Naive B cell (primary cell): ENCODE data around the gene PLCG2. TPM values are rescaled to one million over a fixed set of nuclear protein-coding genes. Genes with fewer than 3 reads are reported as not detected.
A peak's percentile ranks its signal among the peaks of the same experiment; 100 is the strongest.
"Not testable (repeated sequence)": the region's sequence is repeated elsewhere in the genome, so short reads cannot be mapped to it uniquely, and the experiment has no call there.

Experiments used
- ATAC-seq, 2 donors: fragments of 150-1000 bp; cut with Tn5 transposase; 2 replicates each; pipeline ENCODE4 v1.10.0; 2021; ENCODE audit warnings: low read depth in 2 of 2, mild to moderate bottlenecking in 2 of 2, moderate library complexity in 2 of 2
- DNase-seq: peaks from one replicate; pipeline ENCODE4 v3.0.0; 2022
- H3K27ac Mint-ChIP-seq, 6 donors: one replicate each; pipeline ENCODE4 v1.8.0; 2020 to 2022; ENCODE audit warnings: mild to moderate bottlenecking in 6 of 6, mixed read lengths in 6 of 6, moderate library complexity in 5 of 6, inconsistent platforms in 2 of 6
- H3K27me3 Mint-ChIP-seq, 3 donors: one replicate each; pipeline ENCODE4 v1.8.0; 2021 to 2022; ENCODE audit warnings: mixed read lengths in 3 of 3, mild to moderate bottlenecking in 1 of 3
- H3K36me3 Mint-ChIP-seq, 2 donors: one replicate each; pipeline ENCODE4 v1.8.0; 2020 to 2022; ENCODE audit warnings: mixed read lengths in 2 of 2, inconsistent platforms in 1 of 2, mild to moderate bottlenecking in 1 of 2
- H3K4me1 Mint-ChIP-seq, 3 donors: one replicate each; pipeline ENCODE4 v1.8.0; 2020 to 2022; ENCODE audit warnings: mixed read lengths in 3 of 3, inconsistent platforms in 1 of 3, mild to moderate bottlenecking in 1 of 3, moderate library complexity in 1 of 3
- H3K4me3 Mint-ChIP-seq, 8 donors: one replicate each; pipeline ENCODE4 v1.8.0; 2020 to 2022; ENCODE audit warnings: mild to moderate bottlenecking in 8 of 8, mixed read lengths in 8 of 8, moderate library complexity in 8 of 8, inconsistent platforms in 2 of 8
- H3K9me3 Mint-ChIP-seq, 7 donors: one replicate each; pipeline ENCODE4 v1.8.0; 2020 to 2022; ENCODE audit warnings: mixed read lengths in 7 of 7, mild to moderate bottlenecking in 5 of 7, inconsistent platforms in 2 of 7, moderate library complexity in 1 of 7
- polyA plus RNA-seq, 6 donors: library from polyadenylated mRNA; unstranded; fragments of 300-500 nt; fragmentation: Illumina TruSeq; gene quantifications; one replicate each; pipeline ENCODE4 v1.2.3, GENCODE V29; 2021; ENCODE audit warnings: low read depth in 6 of 6

PLCG2 gene
- 100 to 1,000 TPM in 2 of 6 donors, 10 to 100 TPM in 4; 65.1 to 119 (median 92.5) TPM for polyA plus RNA-seq

DNA sequence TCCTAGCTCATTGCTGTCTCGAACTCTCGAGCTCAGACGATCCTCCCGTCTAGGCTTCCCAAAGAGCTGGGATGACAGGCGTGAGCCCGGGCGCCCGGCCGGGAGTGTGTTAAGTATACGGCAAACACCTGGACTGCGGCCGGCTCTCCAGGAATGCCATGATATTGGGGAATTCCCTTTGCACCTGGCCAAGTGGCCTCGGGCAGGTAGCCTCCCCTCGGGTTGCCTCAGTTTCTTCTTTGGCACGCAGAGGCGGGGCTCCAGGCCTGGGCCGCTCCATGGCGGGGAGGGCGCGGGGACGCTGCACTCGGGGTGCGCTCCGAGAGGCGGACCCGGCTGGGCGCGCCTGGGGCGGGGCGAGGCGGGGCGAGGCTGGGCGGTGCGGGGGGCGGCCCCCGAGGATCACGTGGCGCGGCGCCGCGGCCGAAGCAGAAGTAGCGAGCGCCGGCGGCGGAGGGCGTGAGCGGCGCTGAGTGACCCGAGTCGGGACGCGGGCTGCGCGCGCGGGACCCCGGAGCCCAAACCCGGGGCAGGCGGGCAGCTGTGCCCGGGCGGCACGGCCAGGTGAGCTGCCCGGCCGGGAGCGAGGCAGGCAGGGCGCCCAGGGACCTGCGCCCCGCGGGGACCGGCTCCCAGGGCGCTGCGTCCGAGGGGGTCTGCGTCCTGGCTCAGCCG is at the start of gene PLCG2:
Gene PLCG2 (plus strand): TSS at position 431 of the 675 bp plus-strand sequence. CDS start 6,699 bp downstream, outside the sequence.
- peak within 1 kb of the TSS; percentile 95 to 99 (median 97) for H3K27ac Mint-ChIP-seq
- peaks cover 73 to 83% (median 81%) of the 10 kb centered on the region in 3 donors for H3K4me1 Mint-ChIP-seq
- peak within 1 kb of the TSS; percentile 97 to 99 (median 98) for H3K4me3 Mint-ChIP-seq
- no peaks in the 10 kb centered on the region for H3K9me3 Mint-ChIP-seq
- peaks cover 5 to 6% of the 10 kb centered on the region in 2 donors for H3K36me3 Mint-ChIP-seq
- ATAC-seq (peak; percentile 86), DNase-seq (peak; percentile 87)
- no peaks in the 10 kb centered on the region for H3K27me3 Mint-ChIP-seq

DNA sequence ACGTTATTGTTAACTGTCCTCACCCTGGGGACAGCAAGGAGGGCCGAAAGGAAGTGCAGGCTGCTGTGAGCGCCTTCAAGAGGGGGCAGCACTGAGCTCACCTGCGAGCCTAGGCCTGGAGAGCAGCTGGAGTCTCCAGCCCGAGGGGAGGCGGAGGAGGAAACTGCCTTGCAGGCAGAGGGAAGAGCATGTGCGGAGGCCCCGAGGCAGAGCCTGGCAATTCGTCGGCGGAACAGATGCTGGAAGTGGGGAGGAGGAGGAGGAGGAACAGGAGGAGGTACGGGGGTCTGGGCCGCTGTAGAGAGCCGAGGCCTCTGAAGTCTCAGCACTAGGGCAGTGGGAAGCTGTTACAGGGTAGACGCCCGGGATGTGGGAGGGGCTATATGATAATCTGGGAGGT is 49.6 kb upstream of the PLCG2 start:
- peak overlapping the region; percentile 57 to 95 (median 76) for H3K4me3 Mint-ChIP-seq
- ATAC-seq (no peak), DNase-seq (no peak)
- peak overlapping the region in 4 of 6 donors; percentile 65 to 93 (median 90) for H3K27ac Mint-ChIP-seq
- no peaks in the 10 kb centered on the region for H3K36me3 Mint-ChIP-seq
- peaks cover 0 to 2% (median 0%) of the 10 kb centered on the region in 7 donors for H3K9me3 Mint-ChIP-seq
- H3K4me1 Mint-ChIP-seq: peaks cover 26 to 42% (median 28%) of the 10 kb centered on the region in 3 donors
- no peaks in the 10 kb centered on the region for H3K27me3 Mint-ChIP-seq

DNA sequence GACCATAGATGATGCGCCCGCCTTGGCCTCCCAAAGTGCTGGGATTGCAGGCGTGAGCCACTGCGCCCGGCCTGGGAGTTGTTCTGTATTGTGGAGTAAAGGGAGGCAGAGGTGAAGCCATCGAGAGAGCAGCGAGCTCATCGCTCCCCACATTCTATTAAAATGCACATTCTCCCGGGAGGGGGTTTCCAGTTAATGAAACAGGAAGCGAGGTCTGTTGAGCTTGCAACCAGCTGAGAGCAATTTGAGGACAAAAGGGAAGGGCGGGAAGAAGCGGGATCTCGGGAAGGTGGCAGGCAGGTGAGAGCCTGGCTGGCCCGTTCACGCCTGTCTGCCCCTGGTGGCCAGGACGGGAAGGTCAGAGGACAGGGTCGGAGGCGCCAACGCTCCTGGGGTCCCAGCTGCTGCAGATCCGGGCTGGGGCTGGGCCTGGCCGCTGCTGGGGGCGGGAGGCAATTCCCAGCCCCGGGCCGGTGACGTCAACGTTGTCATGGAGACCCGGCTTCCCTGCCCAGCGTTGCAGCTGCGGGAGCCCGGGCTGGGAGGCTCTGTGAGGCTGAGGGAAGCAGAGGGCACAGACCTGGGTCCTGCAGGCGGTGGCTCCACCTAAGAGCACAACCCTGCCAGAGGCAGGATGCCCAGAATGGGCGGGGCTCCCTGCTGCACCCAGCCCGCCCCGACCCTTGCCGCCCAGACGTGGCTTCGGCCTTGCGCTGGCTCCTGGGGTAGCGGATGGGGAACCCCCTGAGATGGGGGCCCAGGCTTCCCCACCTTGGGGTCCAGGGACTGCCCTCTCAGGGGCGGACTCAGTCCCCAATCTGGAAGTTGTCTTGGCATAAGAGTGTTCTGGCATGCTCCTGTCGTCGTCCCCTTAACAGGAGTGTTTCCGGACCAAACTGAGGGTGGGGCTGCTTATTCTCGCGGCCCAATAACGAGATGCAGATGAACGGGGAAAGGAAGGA is 48.7 kb upstream of the PLCG2 start:
- H3K27ac Mint-ChIP-seq: peak overlapping the region; percentile 49 to 93 (median 86)

DNA sequence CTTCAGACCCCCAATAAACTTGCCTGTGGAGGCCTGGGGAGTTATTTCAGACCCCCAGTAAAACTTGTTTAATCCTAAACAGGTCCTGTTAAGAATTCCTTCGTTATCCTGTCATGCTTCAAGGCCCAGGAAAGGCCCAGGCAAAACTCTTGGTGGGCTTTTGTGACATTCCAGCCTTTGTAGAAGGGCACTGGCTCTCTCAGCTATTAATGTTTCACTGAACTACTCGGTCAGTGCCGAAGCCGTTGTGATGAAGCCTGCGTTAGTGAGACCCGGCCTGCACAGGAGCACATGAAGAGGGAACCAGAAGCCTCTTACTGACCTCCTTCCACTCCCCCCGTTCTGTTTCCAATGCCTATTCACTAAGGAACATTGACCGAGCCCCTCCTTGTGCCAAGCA is 47.4 kb upstream of the PLCG2 start:
- no peak for DNase-seq
- Mint-ChIP-seq H3K36me3 (no peaks in the 10 kb centered on the region), H3K9me3 (peaks cover 0 to 2% (median 0%) of the 10 kb centered on the region in 7 donors), H3K27ac (peak overlapping the region in 3 of 6 donors; percentile 27 to 51 (median 29)), H3K27me3 (no peaks in the 10 kb centered on the region), H3K4me1 (peaks cover 26 to 42% (median 28%) of the 10 kb centered on the region in 3 donors), H3K4me3 (peak overlapping the region in 4 of 8 donors; percentile 20 to 92 (median 32))
- ATAC-seq: no peak

More for the DNA sequence above, 48.7 kb upstream of the PLCG2 start:
- Mint-ChIP-seq H3K9me3 (peaks cover 0 to 2% (median 0%) of the 10 kb centered on the region in 7 donors), H3K27me3 (no peaks in the 10 kb centered on the region), H3K4me3 (peak overlapping the region; percentile 73 to 96 (median 92)), H3K36me3 (no peaks in the 10 kb centered on the region), H3K4me1 (peaks cover 26 to 42% (median 28%) of the 10 kb centered on the region in 3 donors)
- peak; percentile 54 for DNase-seq
- peak; percentile 84 to 85 for ATAC-seq

DNA sequence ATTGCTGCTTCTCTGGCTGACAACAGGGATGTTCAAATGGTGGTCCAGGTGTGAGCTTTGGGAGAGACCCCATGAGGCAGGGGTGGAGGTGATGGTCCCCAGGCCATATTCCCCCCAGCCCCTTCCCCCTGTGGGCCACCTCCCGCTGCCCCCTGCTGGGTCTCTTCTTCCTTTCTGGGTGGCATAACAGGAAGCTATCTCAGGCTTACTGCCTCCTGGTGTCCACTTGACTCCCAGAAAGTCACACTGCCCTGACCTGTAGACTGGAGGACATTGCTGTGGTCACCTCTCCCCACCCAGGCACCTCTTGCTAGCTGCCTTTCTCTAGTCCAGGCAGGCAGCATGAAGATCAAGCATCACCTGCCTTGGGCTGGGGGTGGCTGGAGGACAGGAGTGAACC is 46.4 kb upstream of the PLCG2 start:
- H3K9me3 Mint-ChIP-seq: peaks cover 0 to 2% (median 0%) of the 10 kb centered on the region in 7 donors
- H3K4me3 Mint-ChIP-seq: peak overlapping the region in 1 of 8 donors; percentile 9
- peak overlapping the region in 2 of 6 donors; percentile 47 to 51 for H3K27ac Mint-ChIP-seq
- no peaks in the 10 kb centered on the region for H3K36me3 Mint-ChIP-seq
- peaks cover 26 to 39% (median 31%) of the 10 kb centered on the region in 3 donors for H3K4me1 Mint-ChIP-seq
- H3K27me3 Mint-ChIP-seq: no peaks in the 10 kb centered on the region
- DNase-seq: no peak
- no peak for ATAC-seq

DNA sequence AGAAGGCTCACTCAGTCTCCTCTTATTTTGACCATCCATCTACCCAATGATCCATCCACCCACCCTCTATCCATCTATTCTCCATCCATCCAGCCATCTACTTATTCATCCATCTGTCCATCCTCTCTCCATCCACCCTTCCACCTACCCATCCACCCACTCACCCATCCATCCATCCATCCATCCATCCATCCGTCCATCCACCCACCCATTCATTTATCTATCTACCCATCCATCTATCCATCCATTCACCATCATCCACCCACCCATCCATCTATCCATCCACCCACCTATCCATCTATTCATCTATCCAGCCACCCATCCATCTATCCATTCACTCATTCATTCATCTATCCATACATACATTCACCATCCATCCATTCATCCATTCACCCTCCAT is 45.8 kb upstream of the PLCG2 start:
- ATAC-seq: no peak
- H3K4me1 Mint-ChIP-seq: peaks cover 32 to 39% (median 34%) of the 10 kb centered on the region in 3 donors
- peak overlapping the region in 2 of 6 donors; percentile 7 to 62 for H3K27ac Mint-ChIP-seq
- H3K36me3 Mint-ChIP-seq: no peaks in the 10 kb centered on the region
- peaks cover 0 to 2% (median 0%) of the 10 kb centered on the region in 7 donors for H3K9me3 Mint-ChIP-seq
- no peaks in the 10 kb centered on the region for H3K27me3 Mint-ChIP-seq
- no peak overlapping the region for H3K4me3 Mint-ChIP-seq
- no peak for DNase-seq

DNA sequence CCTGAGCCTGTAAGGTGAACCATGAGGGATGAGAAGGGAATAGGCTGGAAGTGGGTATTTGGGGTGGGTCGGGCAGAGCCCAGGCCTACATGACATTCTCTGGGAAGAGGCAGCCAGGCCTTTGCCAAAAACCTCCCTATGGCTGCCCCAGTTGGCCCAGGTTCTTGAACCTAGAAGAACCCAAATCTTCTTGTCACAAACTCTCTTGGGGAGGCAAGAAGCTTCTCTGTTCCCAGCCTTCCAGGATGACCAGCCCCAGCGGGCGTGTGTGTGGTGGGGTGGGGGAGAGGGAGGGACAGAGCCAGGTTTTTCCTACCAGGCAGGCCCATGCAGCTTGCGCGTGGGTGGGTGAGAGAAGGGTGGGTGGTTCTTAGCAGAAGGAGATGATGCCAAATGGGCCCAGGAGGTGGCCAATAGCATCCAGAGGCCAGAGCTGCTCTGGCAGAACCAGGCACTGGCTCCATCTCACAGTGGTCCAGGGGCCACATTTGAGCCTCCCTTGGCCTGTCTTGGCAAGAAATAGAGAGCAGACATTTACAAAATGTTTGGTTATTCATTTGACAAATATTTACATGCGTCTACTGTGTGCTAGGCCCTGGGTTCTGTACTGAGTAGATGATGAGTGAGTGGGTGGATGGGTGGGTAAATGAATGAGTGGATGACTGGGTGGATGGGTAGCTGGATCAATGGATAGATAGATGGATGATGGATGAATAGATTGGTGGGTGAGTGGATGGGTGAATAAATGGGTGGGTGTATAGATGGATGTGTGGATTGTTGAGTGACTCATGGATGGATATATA is 44.3 kb upstream of the PLCG2 start:
- H3K4me3 Mint-ChIP-seq: peak overlapping the region in 1 of 8 donors; percentile 0
- DNase-seq (no peak), ATAC-seq (no peak)
- no peaks in the 10 kb centered on the region for H3K9me3 Mint-ChIP-seq
- peaks cover 30 to 39% (median 37%) of the 10 kb centered on the region in 3 donors for H3K4me1 Mint-ChIP-seq
- no peaks in the 10 kb centered on the region for H3K27me3 Mint-ChIP-seq
- no peak overlapping the region for H3K27ac Mint-ChIP-seq
- no peaks in the 10 kb centered on the region for H3K36me3 Mint-ChIP-seq

DNA sequence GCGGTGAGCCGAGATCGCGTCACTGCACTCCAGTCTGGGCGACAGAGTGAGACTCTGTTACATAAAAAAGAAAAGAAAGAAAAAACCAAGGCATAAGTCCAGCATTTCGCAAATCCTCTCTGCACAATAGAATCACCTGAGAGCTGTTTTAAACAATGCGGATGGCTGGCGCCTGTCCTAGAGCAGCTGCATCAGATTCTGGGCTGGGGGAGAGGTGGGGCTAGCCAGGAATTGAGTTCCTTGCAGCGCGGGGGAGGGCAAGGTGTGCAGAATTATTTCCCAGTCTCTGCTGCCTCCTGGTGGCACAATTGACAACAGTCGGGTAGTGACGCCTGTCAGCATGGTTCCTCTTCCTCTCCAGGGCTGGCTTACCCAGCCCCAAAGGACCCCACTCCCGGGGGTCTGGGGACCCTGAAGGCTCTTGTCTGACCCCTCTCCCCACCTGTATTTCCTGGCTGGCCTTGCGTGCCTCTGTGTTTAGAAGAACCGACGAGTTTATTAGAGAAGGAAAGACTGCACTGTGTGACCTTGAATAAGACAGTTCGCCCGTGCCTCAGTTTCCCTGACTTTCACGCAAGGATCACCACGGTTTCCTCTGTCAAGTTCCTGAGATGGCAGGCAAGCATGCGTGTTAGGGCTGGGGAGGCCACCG is 41.1 kb upstream of the PLCG2 start:
- ATAC-seq (peak; percentile 60 to 63), DNase-seq (peak; percentile 85)
- Mint-ChIP-seq H3K27me3 (no peaks in the 10 kb centered on the region), H3K27ac (peak overlapping the region; percentile 89 to 99 (median 94)), H3K4me1 (peaks cover 32 to 56% (median 44%) of the 10 kb centered on the region in 3 donors), H3K36me3 (no peaks in the 10 kb centered on the region), H3K4me3 (peak overlapping the region; percentile 75 to 93 (median 88)), H3K9me3 (no peaks in the 10 kb centered on the region)

DNA sequence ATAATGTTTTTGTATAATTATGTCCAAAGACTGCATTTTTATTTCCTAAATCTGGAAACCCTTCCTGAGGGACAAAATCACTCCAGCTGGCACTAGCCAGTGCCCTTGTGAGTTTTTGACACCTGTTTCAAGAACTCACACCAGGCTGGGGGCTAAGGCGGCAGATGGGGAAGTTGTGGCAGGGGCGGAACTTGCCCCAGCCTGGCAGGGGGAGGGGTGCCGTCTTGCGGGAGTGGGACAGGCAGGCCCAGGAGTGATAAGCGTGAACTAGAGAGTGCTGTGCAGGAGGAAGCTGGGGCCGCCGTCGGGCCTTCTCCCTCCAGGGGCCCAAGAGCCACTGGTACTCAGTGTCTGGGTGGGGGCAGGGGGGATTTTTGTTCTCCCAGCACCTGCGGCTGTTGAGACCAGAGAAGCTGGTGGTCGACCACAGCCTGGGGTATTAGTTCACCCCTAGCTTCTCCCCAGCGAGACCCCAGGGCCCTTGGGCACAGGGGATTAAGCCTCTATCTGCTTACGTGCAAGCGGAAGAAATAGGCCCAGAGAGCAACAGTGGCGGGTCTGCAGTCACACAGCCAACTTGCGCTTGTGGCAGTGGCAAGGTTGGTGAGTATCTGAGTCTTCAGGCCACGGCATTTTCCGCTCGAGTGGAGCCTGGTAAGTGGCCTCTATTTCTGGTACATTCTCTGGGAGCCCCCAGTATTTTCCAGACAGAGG is 40.2 kb upstream of the PLCG2 start:
- Mint-ChIP-seq H3K36me3 (no peaks in the 10 kb centered on the region), H3K27me3 (no peaks in the 10 kb centered on the region), H3K4me1 (peaks cover 32 to 62% (median 50%) of the 10 kb centered on the region in 3 donors), H3K27ac (peak overlapping the region; percentile 82 to 99 (median 94)), H3K9me3 (no peaks in the 10 kb centered on the region), H3K4me3 (peak overlapping the region; percentile 75 to 93 (median 88))
- peak; percentile 77 to 79 for ATAC-seq
- DNase-seq: peak; percentile 92

DNA sequence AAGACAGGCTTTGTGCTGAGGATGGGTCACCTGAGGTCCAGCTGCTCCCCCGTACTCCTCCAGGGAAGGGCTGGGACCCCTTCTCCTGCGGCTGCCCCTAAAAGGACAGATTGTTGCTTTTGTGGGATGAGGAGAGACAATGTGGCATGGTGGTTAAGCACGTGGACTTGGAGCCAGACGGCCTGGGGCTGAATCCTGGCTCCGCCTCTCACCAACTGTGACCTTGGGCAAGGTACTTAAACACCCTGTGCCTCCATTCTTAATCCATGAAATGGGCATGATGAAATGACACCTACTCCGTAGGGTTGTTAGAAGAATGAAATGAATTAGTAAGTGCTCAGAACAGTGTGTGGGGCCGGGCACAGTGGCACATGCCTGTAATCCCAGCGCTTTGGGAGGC is 39.6 kb upstream of the PLCG2 start:
- ATAC-seq (no peak), DNase-seq (no peak)
- no peaks in the 10 kb centered on the region for H3K27me3 Mint-ChIP-seq
- H3K4me1 Mint-ChIP-seq: peaks cover 33 to 66% (median 56%) of the 10 kb centered on the region in 3 donors
- no peaks in the 10 kb centered on the region for H3K36me3 Mint-ChIP-seq
- no peaks in the 10 kb centered on the region for H3K9me3 Mint-ChIP-seq
- peak overlapping the region; percentile 75 to 93 (median 88) for H3K4me3 Mint-ChIP-seq
- peak overlapping the region; percentile 66 to 97 (median 93) for H3K27ac Mint-ChIP-seq

DNA sequence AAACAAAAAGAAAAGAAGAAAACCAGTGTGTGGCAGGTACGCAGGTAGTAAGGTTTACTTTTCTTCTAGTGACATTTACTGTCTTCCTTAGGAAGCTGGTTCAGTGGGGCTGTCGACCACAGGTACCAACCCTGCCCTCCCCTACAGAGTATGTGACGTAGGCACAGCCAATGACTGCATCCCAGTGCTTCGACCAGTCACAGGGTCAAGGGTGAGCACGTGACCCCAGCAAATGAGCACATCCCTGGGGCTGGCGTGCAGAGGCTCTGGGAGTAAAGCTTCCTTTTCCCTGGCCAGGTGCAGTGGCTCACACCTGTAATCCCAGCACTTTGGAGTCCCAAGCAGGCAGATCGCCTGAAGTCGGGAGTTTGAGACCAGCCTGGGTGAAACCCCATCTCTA is 38.9 kb upstream of the PLCG2 start:
- Mint-ChIP-seq H3K36me3 (no peaks in the 10 kb centered on the region), H3K27ac (peak overlapping the region; percentile 66 to 97 (median 96)), H3K4me1 (peaks cover 36 to 70% (median 60%) of the 10 kb centered on the region in 3 donors), H3K27me3 (no peaks in the 10 kb centered on the region), H3K4me3 (peak overlapping the region; percentile 70 to 93 (median 87)), H3K9me3 (no peaks in the 10 kb centered on the region)
- ATAC-seq: peak; percentile 15 to 22
- no peak for DNase-seq

DNA sequence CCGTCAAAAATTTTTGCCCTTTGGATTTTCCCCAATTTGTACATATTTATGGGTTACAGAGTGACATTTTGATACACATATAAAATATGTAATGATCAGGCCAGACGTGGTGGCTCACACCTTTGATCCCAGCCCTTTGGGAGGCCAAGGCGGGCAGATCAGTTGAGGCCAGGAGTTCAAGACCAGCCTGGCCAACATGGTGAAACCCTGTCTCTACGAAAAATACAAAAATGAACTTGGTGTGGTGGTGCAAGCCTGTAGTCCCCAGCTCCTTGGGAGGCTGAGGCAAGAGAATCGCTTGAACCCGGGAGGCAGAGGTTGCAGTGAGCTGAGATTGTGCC is 37.7 kb upstream of the PLCG2 start:
- not testable (repeated sequence) for H3K9me3 Mint-ChIP-seq, ATAC-seq, DNase-seq, H3K36me3 Mint-ChIP-seq, H3K27me3 Mint-ChIP-seq
- Mint-ChIP-seq H3K27ac (peak overlapping the region; percentile 82 to 97 (median 96)), H3K4me3 (peak overlapping the region; percentile 75 to 93 (median 87)), H3K4me1 (peaks cover 47 to 82% (median 69%) of the 10 kb centered on the region in 3 donors)
